Activated T-cell treated with anti-CD3 and anti-CD28 coated beads, Interleukin-2, amount 50 U/mL, for 24 hours (primary cell): ENCODE results near the gene ALOX5AP.

Experiments used
- DNase-seq: peaks from one replicate; pipeline ENCODE4 v3.0.0-alpha.2; 2020
- H3K27ac Mint-ChIP-seq: 2 replicates; pipeline ENCODE4 v1.8.0; 2020; ENCODE audit warnings: mild to moderate bottlenecking, mixed read lengths
- H3K27me3 Mint-ChIP-seq: 2 replicates; pipeline ENCODE4 v1.8.0; 2020; ENCODE audit warnings: mixed read lengths
- H3K36me3 Mint-ChIP-seq: 2 replicates; pipeline ENCODE4 v1.8.0; 2020; ENCODE audit warnings: low read depth, mixed read lengths
- H3K4me1 Mint-ChIP-seq: 2 replicates; pipeline ENCODE4 v1.8.0; 2020; ENCODE audit warnings: low read depth, mixed read lengths
- H3K4me3 Mint-ChIP-seq: 2 replicates; pipeline ENCODE4 v1.8.0; 2020; ENCODE audit warnings: mild to moderate bottlenecking, moderate library complexity, mixed read lengths
- H3K9me3 Mint-ChIP-seq: 2 replicates; pipeline ENCODE4 v1.8.0; 2020; ENCODE audit warnings: mixed read lengths

ALOX5AP gene

DNA sequence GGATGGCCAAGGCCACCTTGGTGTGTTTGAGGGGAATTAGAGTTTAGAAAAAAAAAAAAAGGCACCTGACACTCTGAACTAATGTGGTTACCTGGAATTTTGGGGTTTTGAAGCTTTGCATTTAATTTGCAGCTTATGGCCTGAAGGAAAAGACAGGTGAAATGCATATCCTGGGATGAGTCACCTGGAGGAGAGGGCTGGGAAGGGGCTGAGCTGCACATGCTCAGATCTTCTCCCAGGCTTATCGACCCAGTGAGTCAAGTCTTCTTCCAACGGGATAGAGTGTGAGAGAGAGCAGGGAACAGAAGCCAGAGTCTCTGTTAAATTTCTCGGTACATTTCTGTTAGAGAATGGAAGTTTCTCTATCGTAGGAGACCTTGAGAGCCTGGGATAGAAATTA is 29.7 kb upstream of the ALOX5AP start:
- peaks cover 2% of the 10 kb centered on the region for H3K4me1 Mint-ChIP-seq
- H3K9me3 Mint-ChIP-seq: no peaks in the 10 kb centered on the region
- DNase-seq: no peak
- H3K36me3 Mint-ChIP-seq: no peaks in the 10 kb centered on the region
- no peak overlapping the region for H3K27ac Mint-ChIP-seq
- no peaks in the 10 kb centered on the region for H3K27me3 Mint-ChIP-seq
- H3K4me3 Mint-ChIP-seq: no peak overlapping the region

DNA sequence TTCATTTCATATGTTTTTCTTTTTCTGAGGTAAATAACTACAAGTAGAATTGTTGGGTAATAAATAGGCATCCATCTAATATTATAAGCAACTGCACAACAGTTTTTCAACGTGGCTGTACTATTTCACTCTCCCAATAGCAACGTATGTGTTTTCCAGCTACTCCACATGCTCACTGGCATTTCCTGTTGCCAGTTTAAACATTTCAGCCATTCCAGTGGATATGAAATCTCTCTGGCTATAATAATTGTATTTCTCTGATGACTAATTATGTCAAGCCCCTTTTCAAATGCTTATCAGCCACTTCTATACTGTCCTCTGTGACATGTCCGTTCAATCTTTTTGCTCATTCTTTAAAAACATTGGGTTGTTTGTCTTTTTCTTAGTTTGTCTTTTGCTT is 26.8 kb upstream of the ALOX5AP start:
- H3K4me1 Mint-ChIP-seq: peaks cover 20% of the 10 kb centered on the region
- no peaks in the 10 kb centered on the region for H3K9me3 Mint-ChIP-seq
- no peaks in the 10 kb centered on the region for H3K36me3 Mint-ChIP-seq
- no peak for DNase-seq
- no peak overlapping the region for H3K4me3 Mint-ChIP-seq
- H3K27ac Mint-ChIP-seq: no peak overlapping the region
- no peaks in the 10 kb centered on the region for H3K27me3 Mint-ChIP-seq

GRCh38 chr13:30710442-30710841 is 24.9 kb upstream of the ALOX5AP start:
- no peaks in the 10 kb centered on the region for H3K27me3 Mint-ChIP-seq
- no peak overlapping the region for H3K27ac Mint-ChIP-seq

GRCh38 chr13:30711375-30711774 is 24.0 kb upstream of the ALOX5AP start:
- no peak for DNase-seq
- peak overlapping the region; percentile 15 for H3K27ac Mint-ChIP-seq
- H3K4me1 Mint-ChIP-seq: peaks cover 21% of the 10 kb centered on the region

More at GRCh38 chr13:30710442-30710841, 24.9 kb upstream of the ALOX5AP start:
- no peak for DNase-seq
- no peaks in the 10 kb centered on the region for H3K36me3 Mint-ChIP-seq
- peaks cover 21% of the 10 kb centered on the region for H3K4me1 Mint-ChIP-seq
- no peaks in the 10 kb centered on the region for H3K9me3 Mint-ChIP-seq
- no peak overlapping the region for H3K4me3 Mint-ChIP-seq

DNA sequence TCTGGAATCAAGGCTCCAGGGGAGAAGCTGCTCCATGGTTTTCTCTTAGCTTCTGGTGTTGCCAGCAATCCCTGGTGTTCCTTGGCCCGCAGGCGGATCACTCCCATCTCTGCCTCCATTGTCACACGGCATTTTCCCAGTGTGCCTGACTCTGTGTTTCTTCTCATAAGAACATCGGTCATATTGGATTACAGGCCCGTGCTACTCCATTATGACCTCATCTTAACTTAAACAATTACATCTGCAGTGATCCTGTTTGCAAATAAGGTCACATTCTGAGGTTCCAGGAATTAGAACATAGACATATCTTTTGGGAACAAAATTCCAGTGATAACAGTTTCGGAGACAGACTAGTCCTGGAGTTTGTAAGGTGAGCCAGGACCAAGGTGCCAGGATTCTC is 23.5 kb upstream of the ALOX5AP start:
- Mint-ChIP-seq H3K27ac (peak overlapping the region; percentile 15), H3K9me3 (no peaks in the 10 kb centered on the region), H3K4me3 (no peak overlapping the region), H3K27me3 (no peaks in the 10 kb centered on the region), H3K4me1 (peaks cover 21% of the 10 kb centered on the region), H3K36me3 (no peaks in the 10 kb centered on the region)
- no peak for DNase-seq

More at GRCh38 chr13:30711375-30711774, 24.0 kb upstream of the ALOX5AP start:
- no peaks in the 10 kb centered on the region for H3K27me3 Mint-ChIP-seq
- no peaks in the 10 kb centered on the region for H3K36me3 Mint-ChIP-seq
- H3K4me3 Mint-ChIP-seq: no peak overlapping the region
- no peaks in the 10 kb centered on the region for H3K9me3 Mint-ChIP-seq

DNA sequence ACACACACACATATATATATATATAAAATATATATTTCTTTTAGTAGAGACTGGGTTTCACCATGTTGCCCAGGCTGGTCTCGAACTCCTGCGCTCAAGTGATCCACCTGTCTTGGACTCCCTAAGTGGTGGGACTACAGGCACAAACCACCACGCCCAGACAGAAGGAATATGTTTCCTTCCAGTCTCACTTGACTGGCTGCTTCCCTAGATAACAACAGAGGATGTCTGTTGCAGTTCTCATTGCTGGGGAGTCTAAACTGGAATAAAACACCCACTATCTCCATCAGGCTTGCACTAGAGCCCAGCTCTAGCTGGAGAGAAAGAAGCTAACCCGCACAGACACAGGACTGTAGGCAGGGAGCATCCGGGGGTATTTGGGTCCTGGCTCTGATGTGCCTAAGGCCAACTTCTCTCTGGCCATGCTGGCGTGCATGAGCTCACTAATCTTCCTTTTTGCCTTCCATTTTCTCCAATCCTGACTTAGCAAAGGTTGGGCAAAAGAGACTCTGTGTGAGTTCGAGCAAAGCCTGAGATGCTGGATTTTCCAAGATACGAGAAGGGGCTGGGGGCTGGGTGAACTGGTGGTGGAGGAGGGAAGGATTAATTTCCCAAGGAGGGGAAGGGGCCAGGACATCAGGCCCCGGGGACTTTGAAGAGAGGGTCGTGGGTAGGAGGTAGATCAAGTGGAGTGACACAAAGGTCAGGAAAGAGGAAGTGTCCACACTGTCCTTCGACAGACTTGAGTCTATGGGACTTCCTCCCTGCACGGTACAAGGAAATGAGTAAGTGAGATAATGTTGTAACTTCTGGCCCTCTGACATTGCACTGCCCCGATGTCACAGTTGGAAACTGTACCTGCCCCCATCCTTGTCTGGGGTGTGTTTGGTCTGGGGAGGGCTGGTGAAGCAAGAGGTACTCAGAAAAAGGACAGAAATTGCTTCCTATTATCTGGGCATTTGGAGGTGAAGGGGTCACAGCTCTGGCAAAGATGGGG is 22.5 kb upstream of the ALOX5AP start:
- H3K4me1 Mint-ChIP-seq: peaks cover 21% of the 10 kb centered on the region
- H3K4me3 Mint-ChIP-seq: no peak overlapping the region
- DNase-seq: no peak
- no peaks in the 10 kb centered on the region for H3K36me3 Mint-ChIP-seq
- H3K27ac Mint-ChIP-seq: peak overlapping the region; percentile 37
- H3K27me3 Mint-ChIP-seq: no peaks in the 10 kb centered on the region
- no peaks in the 10 kb centered on the region for H3K9me3 Mint-ChIP-seq

- DNase-seq: no peak
- no peaks in the 10 kb centered on the region for H3K27me3 Mint-ChIP-seq
- H3K9me3 Mint-ChIP-seq: no peaks in the 10 kb centered on the region
- H3K4me3 Mint-ChIP-seq: no peak overlapping the region
- no peaks in the 10 kb centered on the region for H3K36me3 Mint-ChIP-seq
- H3K4me1 Mint-ChIP-seq: peaks cover 21% of the 10 kb centered on the region
- no peak overlapping the region for H3K27ac Mint-ChIP-seq
Observed at GRCh38 chr13:30714629-30715371, 20.5 kb upstream of the ALOX5AP start.

DNA sequence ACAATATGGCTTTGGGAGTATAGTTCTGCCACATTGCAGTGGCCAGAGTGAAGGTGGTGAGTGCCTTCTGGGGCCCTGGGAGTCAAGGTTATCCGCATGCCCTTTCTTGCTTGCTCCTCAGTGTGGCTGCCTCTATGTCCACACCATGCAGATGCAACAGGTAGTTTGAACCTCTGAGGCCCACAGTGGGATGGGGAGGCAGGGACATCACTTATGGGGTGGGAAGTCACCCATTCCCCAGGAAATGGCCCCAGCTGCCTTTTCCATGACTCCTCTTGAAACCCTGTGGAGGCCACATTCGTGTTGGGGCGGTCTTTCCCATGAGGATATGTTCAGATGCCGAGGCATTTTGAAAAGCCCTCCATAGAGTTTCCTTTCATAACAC is 20.0 kb upstream of the ALOX5AP start:
- no peaks in the 10 kb centered on the region for H3K27me3 Mint-ChIP-seq
- peaks cover 24% of the 10 kb centered on the region for H3K4me1 Mint-ChIP-seq
- no peak for DNase-seq
- no peak overlapping the region for H3K4me3 Mint-ChIP-seq
- no peaks in the 10 kb centered on the region for H3K9me3 Mint-ChIP-seq
- no peak overlapping the region for H3K27ac Mint-ChIP-seq
- H3K36me3 Mint-ChIP-seq: no peaks in the 10 kb centered on the region

GRCh38 chr13:30715837-30716236 is 19.5 kb upstream of the ALOX5AP start:
- no peak overlapping the region for H3K27ac Mint-ChIP-seq
- H3K36me3 Mint-ChIP-seq: no peaks in the 10 kb centered on the region
- no peak for DNase-seq
- no peaks in the 10 kb centered on the region for H3K27me3 Mint-ChIP-seq
- H3K4me1 Mint-ChIP-seq: peaks cover 27% of the 10 kb centered on the region
- H3K9me3 Mint-ChIP-seq: no peaks in the 10 kb centered on the region
- H3K4me3 Mint-ChIP-seq: no peak overlapping the region

DNA sequence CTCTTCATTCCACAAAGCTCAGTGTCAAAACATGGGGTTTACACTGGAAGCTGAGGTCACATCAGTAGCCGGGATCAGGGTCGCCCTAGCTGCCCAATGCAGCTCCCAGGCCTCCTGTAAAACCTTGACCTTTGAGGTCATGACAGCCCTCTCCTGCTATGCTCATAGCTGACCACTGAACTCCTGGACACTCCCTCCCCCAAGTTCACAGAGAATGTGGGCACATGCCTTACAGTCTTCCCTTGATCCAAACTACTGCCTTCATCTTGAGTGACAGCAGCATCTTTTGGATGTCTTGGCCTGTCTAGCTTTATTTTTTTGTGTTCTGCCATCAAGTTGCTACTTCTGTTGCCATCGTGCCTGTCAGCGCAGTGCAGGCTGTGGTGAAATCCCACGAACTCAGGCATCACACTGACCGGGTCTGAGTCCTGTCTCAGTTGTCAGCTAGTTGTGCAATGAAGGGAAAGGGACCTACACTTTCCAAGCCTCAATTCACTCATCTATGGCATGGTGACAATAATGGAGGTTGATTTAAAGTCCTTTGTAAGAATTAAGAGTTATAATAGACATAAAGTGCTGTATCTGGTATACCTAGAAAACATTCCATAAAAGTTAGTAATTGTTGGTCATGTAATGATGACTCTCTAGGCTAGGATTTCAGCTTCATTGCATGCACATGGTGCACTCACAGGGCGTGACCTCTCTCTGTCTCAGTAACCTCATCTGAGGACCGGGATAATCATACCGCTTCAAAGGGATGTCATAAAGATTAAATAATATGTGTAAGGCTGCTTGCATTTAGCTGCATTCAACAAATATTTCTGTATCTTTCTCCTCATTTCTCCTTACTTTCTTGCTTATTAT is 16.4 kb upstream of the ALOX5AP start:
- no peaks in the 10 kb centered on the region for H3K27me3 Mint-ChIP-seq
- no peak for DNase-seq
- no peak overlapping the region for H3K27ac Mint-ChIP-seq
- no peak overlapping the region for H3K4me3 Mint-ChIP-seq
- peaks cover 9% of the 10 kb centered on the region for H3K4me1 Mint-ChIP-seq
- H3K9me3 Mint-ChIP-seq: no peaks in the 10 kb centered on the region
- no peaks in the 10 kb centered on the region for H3K36me3 Mint-ChIP-seq

DNA sequence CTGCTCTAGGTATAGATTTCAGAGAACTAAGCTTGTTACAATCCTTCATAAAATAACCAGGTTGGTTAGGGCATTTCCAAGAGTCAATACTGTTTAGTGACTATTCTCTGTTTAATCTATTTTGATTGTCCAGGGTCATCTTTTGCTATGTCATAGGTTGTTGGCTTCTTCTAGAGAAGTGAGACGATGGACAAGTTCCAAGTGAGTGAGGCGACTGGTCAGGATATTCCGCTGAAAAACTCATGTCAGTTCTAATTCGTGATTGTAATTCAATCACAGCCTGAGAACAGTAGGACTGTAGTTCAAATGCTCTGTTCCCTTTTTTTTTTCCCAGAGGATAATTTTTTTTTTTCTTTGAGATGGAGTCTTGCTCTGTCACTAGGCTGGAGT is 15.8 kb upstream of the ALOX5AP start:
- peaks cover 9% of the 10 kb centered on the region for H3K4me1 Mint-ChIP-seq
- H3K27ac Mint-ChIP-seq: no peak overlapping the region
- no peaks in the 10 kb centered on the region for H3K9me3 Mint-ChIP-seq
- no peaks in the 10 kb centered on the region for H3K27me3 Mint-ChIP-seq
- H3K36me3 Mint-ChIP-seq: no peaks in the 10 kb centered on the region
- H3K4me3 Mint-ChIP-seq: no peak overlapping the region
- DNase-seq: no peak

- H3K27me3 Mint-ChIP-seq: no peaks in the 10 kb centered on the region
- DNase-seq: no peak
- no peak overlapping the region for H3K4me3 Mint-ChIP-seq
- H3K9me3 Mint-ChIP-seq: no peaks in the 10 kb centered on the region
- H3K27ac Mint-ChIP-seq: no peak overlapping the region
- peaks cover 9% of the 10 kb centered on the region for H3K4me1 Mint-ChIP-seq
- no peaks in the 10 kb centered on the region for H3K36me3 Mint-ChIP-seq
Observed at GRCh38 chr13:30720172-30720869, 15.0 kb upstream of the ALOX5AP start.

DNA sequence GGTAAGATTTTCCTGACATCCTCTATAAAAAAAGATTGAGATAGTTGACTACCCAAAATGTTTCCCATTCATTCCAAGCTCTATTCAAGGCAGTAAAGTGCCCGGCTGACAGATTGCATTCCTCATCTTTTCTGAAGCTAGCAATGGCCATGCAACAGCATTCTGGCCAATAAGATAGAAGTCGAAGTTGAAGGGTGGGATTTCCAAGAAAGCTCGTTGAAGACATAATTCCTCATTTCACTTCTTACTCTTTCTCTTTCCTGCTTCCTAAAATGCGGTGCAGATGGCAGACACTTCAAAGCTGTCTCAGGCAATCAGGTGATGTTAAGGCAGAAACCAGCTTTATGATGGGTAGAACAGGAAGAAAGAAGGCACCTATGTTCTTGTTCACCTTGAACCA is 13.4 kb upstream of the ALOX5AP start:
- Mint-ChIP-seq H3K27me3 (no peaks in the 10 kb centered on the region), H3K4me1 (peaks cover 9% of the 10 kb centered on the region), H3K9me3 (no peaks in the 10 kb centered on the region), H3K36me3 (no peaks in the 10 kb centered on the region), H3K27ac (no peak overlapping the region), H3K4me3 (no peak overlapping the region)
- DNase-seq: no peak

DNA sequence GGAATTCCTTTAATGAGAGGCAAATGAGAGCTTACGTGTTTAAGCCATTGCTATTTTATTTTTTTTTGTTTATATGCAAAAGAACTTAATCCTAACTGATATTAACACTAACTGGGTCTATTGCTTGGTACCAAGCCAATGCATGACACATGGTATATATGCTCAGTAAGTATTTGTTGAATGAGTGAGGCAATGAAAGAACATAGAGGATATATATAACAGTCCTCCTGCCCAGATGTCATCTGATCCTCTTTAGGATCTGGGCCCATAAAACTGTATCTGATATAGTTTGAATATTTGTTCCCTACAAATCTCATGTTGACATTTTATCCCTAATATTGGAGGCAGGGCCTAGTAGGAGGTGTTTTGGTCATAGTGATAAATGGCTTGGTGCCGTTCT is 13.0 kb upstream of the ALOX5AP start:
- Mint-ChIP-seq H3K4me1 (peaks cover 9% of the 10 kb centered on the region), H3K4me3 (no peak overlapping the region), H3K9me3 (no peaks in the 10 kb centered on the region), H3K27ac (no peak overlapping the region), H3K27me3 (no peaks in the 10 kb centered on the region), H3K36me3 (no peaks in the 10 kb centered on the region)
- DNase-seq: no peak
